GM19193 (cell line): ENCODE results near the gene TDP2.

Experiments used
- POLR2A ChIP-seq: IDR thresholded peaks from 4 replicates; pipeline ENCODE4 v1.6.1; 2011; ENCODE audit not compliant: insufficient read depth, insufficient read length; ENCODE audit errors: extremely low read depth

TDP2 gene

GRCh38 chr6:24666641-24667377 lies at the start of gene TDP2, which contains the start of gene ACOT13:
Gene TDP2 (minus strand): TSS chr6:24666899. CDS start chr6:24666862, 37 bp downstream.
Gene ACOT13 (plus strand): TSS chr6:24667077. CDS start chr6:24667264, 187 bp downstream.
- TF ChIP-seq POLR2A = peak; percentile 89

- no peak for TF ChIP-seq POLR2A
Observed at GRCh38 chr6:24710519-24711303, 44.0 kb upstream of the TDP2 start.

GRCh38 chr6:24709014-24709711 lies 42.5 kb upstream of the TDP2 start:
- TF ChIP-seq POLR2A = no peak

GRCh38 chr6:24708612-24709011 lies 41.9 kb upstream of the TDP2 start:
- no peak for TF ChIP-seq POLR2A

- TF ChIP-seq POLR2A = no peak
Observed at GRCh38 chr6:24704468-24704867, 37.8 kb upstream of the TDP2 start.

GRCh38 chr6:24702720-24703282 lies 36.1 kb upstream of the TDP2 start:
- no peak for TF ChIP-seq POLR2A

- TF ChIP-seq POLR2A = no peak
Observed at GRCh38 chr6:24699521-24700359, 33.0 kb upstream of the TDP2 start.

- TF ChIP-seq POLR2A = no peak
Observed at GRCh38 chr6:24696097-24696496, 29.4 kb upstream of the TDP2 start.

- TF ChIP-seq POLR2A = no peak
Observed at GRCh38 chr6:24694198-24694597, 27.5 kb upstream of the TDP2 start.

GRCh38 chr6:24692848-24693592 lies 26.3 kb upstream of the TDP2 start:
- no peak for TF ChIP-seq POLR2A

GRCh38 chr6:24692415-24692814 lies 25.7 kb upstream of the TDP2 start:
- no peak for TF ChIP-seq POLR2A

GRCh38 chr6:24692003-24692402 lies 25.3 kb upstream of the TDP2 start:
- TF ChIP-seq POLR2A = no peak

GRCh38 chr6:24691550-24691949 lies 24.9 kb upstream of the TDP2 start:
- TF ChIP-seq POLR2A = no peak

GRCh38 chr6:24690593-24690992 lies 23.9 kb upstream of the TDP2 start:
- TF ChIP-seq POLR2A = no peak

- no peak for TF ChIP-seq POLR2A
Observed at GRCh38 chr6:24689964-24690363, 23.3 kb upstream of the TDP2 start.
